OCI-LY7 (cell line): ENCODE measurements around the gene CCR8.

Experiments
- CTCF ChIP-seq: fragments of 200-600 bp; sonication (generic); conservative IDR thresholded peaks from 2 replicates; pipeline ENCODE4 v1.5.1; 2014; ENCODE audit warnings: mild to moderate bottlenecking, antibody characterized with exemption, low read length, moderate library complexity, mixed read lengths
- EZH2phosphoT487 ChIP-seq: fragments of 200-600 bp; sonication (generic); IDR thresholded peaks from 2 replicates; pipeline ENCODE4 v1.6.1; 2018; ENCODE audit warnings: low read depth, borderline replicate concordance, mild to moderate bottlenecking, mixed run types, antibody characterized with exemption, low read length, moderate library complexity, mixed read lengths

DNA sequence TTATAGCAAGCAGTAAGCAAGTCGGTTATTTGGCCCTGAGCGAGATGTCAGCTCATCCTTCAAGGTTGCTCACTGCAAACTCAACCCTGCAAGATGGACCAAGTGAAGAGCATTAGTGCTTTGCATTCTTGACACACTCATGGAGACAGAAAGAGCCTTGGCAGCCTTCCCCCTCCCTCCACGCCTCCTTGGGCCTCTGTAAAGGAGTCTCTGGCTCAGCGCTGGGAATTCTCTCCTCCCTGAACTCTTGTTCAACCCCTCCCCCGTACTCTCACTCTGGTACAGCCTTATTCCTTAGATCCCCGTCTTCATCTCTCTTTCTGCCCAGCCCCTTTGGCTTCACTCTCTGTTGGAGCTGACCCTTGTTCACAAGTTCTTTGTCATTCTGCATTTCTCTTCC lies 47.5 kb upstream of the CCR8 start:
- TF ChIP-seq CTCF (no peak), EZH2phosphoT487 (no peak)
